ENCODE measurements around the gene TAF3. TPM values are rescaled to one million over a fixed set of nuclear protein-coding genes. Genes with fewer than 3 reads are reported as not detected.
"Not testable (repeated sequence)": the region's sequence is repeated elsewhere in the genome, so short reads cannot be mapped to it uniquely, and the experiment has no call there.

Gene TAF3, protein sequence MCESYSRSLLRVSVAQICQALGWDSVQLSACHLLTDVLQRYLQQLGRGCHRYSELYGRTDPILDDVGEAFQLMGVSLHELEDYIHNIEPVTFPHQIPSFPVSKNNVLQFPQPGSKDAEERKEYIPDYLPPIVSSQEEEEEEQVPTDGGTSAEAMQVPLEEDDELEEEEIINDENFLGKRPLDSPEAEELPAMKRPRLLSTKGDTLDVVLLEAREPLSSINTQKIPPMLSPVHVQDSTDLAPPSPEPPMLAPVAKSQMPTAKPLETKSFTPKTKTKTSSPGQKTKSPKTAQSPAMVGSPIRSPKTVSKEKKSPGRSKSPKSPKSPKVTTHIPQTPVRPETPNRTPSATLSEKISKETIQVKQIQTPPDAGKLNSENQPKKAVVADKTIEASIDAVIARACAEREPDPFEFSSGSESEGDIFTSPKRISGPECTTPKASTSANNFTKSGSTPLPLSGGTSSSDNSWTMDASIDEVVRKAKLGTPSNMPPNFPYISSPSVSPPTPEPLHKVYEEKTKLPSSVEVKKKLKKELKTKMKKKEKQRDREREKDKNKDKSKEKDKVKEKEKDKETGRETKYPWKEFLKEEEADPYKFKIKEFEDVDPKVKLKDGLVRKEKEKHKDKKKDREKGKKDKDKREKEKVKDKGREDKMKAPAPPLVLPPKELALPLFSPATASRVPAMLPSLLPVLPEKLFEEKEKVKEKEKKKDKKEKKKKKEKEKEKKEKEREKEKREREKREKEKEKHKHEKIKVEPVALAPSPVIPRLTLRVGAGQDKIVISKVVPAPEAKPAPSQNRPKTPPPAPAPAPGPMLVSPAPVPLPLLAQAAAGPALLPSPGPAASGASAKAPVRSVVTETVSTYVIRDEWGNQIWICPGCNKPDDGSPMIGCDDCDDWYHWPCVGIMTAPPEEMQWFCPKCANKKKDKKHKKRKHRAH
- 0.52 and 2.5 TPM in 2 replicates for total RNA-seq

DNA sequence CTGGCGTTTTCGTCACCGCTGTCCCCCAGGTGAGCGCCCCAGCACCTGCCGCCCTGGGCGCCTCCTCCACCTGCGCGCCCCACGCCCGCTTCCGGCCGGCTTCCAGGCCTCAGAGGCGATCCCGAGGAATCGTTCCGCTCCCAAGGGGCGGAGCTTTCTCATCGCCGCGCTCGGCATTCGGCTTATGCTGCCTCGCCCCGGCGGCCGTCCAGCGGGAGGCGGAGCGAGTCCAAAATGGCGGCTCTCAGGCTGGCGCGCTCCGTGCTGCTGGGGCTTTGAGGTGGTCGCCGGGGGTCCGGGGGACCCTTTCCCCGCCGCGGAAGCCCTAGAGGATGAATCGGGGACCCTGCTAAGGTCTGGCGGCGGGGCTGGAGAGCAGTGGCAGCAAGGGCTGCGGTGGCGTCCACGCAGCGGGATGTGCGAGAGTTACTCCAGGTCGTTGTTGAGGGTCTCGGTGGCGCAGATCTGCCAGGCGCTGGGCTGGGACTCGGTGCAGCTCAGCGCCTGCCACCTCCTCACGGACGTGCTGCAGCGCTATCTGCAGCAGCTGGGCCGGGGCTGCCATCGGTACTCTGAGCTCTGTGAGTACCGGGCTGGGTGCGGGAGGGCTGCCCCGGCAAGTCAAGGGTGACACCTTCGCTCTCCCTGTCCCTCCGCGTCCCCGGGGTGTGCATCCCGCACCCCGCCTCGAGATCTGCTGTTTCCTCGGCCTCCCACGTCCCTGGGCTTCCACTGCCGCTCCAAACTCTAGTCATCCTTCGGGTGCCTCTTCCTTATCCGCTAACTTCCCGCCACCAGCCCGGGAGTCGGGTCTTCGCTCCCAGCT lies at the start of gene TAF3:
TSS of gene TAF3 (plus strand) at position 211 of the 826 bp plus-strand sequence. CDS start at position 416, 205 bp downstream.
- peak; percentile 43 for DNase-seq (ENCODE audit: low read depth)

- no peak for DNase-seq (ENCODE audit: low read depth)
Observed at GRCh38 chr10:7773845-7774801, 44.2 kb upstream of the TAF3 start.

DNA sequence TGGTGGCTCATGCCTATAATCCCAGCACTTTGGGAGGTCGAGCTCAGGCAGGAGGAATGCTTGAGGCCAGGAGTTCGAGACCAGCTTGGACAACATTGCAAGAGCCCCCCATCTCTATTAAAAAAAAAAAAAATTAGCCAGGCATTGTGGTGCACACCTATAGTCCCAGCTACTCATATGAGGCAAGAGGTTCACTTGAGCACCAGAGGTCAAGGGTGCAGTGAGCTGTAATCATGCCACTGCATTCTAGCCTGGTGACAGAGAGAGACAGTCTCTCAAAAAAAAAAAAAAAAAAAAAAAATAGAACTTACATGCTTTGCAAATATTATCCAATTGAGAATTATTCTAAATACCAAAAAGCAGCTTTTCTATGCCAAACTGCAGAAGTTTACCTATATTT lies 41.5 kb upstream of the TAF3 start:
- no peak for DNase-seq (ENCODE audit: low read depth)

DNA sequence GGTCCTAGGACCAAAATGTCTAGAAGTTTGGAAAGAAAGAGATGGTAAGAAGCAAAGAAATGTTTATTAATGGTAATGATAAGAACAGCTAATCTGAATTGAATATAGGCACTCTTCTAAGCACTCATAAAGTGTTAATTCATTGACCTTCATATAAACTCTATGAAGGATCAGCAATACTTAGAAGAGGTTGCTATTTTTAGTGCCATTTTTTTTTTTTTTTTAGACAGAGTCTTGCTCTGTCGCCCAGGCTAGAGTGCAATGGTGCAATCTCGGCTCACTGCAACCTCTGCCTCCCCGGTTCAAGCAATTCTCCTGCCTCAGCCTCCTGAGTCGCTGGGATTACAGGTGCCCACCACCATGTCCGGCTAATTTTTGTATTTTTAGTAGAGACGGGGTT lies 36.1 kb upstream of the TAF3 start:
- not testable (repeated sequence) for DNase-seq (ENCODE audit: low read depth)

DNA sequence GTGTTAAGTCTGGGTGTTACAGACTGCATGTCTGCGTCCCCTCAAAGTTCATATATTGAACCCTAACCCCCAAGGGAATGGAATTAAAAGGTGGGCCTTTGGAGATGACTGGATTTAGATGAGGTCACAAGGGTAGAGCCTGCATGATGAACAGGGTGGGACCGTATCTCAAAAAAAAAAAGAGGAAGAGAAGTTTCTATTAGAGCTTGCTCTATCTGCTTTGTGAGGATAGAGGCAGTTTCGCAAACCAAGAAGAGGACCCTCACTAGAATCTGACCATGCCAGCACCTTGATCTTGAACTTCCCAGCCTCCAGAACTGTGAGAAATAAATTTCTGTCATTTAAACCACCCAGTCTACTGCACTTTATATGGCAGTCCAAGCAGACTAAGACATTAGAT lies 31.9 kb upstream of the TAF3 start:
- no peak for DNase-seq (ENCODE audit: low read depth)

GRCh38 chr10:7787150-7787856 lies 31.0 kb upstream of the TAF3 start:
- DNase-seq (ENCODE audit: low read depth): no peak

DNA sequence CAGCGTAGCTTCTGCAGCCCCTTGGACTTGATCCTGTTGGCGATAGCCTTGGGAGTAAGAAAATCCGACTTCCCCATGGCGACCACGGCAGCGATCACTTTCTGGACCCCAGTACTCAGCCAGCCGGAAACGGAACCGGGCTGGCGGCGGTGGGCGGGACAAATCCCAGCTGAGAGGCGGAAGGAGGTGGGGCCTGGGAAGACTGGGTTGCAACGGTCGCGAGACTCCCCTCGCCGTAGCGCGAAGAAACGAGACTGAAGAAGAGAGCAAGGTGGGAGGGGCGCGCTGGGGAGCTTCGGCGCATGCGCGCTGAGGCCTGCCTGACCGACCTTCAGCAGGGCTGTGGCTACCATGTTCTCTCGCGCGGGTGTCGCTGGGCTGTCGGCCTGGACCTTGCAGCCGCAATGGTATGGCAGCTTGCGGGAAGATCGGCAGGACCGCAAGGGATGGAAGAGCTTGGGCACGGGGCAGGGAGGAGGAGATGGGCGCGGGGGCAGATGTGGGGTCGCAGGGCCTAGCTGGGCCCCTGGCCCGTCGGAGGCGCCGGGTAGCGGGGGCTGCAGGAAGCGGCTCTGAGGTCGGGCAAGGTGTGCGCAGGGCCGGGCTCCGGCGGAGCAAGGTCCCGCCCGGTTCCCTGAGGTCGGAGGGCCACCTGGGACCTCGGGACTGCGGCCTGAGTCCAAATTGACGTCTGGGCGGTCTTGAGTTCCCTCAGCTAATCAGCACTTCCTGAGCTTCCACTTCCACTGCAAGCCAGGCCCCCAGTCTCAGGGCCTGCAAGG lies 30.3 kb upstream of the TAF3 start, which contains the start of the genes ATP5F1C and KIN:
TSS of gene ATP5F1C (plus strand) at position 321 of the 782 bp plus-strand sequence. CDS start at position 352, 31 bp downstream.
TSS of gene KIN (minus strand) at position 137 of the 782 bp plus-strand sequence. CDS start at position 77, 60 bp downstream.
- DNase-seq (ENCODE audit: low read depth): peak; percentile 88

GRCh38 chr10:7788639-7789286 lies 29.5 kb upstream of the TAF3 start:
- peak; percentile 64 for DNase-seq (ENCODE audit: low read depth)

GRCh38 chr10:7789390-7789789 lies 28.9 kb upstream of the TAF3 start:
- DNase-seq (ENCODE audit: low read depth): no peak

GRCh38 chr10:7792541-7792940 lies 25.8 kb upstream of the TAF3 start:
- DNase-seq (ENCODE audit: low read depth): no peak

DNA sequence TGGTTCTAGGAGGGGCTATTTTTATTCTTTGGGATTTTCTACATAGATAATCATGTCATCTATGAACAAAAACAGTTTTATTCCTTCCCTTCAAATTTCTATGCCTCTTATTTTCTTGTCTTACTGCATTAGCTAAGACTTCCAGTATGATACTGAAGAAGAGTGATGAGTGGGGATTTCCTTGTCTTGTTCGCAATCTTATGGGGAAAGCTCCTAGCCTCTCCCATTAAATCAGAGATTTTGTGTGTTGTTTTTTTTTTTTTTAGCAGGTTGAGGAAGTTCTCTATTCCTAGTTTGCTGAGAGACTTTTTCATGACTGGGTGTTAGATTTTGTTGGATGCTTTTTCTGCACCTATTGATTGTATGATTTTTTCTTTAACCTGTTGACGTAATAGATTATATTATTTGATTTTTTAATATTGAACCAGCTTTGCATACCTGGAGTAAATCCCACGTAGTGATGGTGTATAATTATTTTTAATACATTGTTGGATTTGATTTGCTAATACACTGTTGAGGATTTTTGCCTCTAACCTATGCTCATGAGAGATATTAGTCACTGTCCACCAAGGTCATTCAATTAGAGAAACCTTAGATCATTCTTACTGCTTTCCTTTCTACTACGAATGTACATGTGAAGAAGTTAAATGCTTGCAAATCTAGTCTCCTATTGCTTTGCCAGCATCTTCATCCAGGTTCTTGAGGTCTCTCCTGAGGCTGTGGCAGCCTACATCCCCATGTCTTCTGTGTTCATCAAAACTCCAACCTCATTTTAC lies 23.9 kb upstream of the TAF3 start:
- no peak for DNase-seq (ENCODE audit: low read depth)

- DNase-seq (ENCODE audit: low read depth): no peak
Observed at GRCh38 chr10:7795605-7796004, 22.7 kb upstream of the TAF3 start.

DNA sequence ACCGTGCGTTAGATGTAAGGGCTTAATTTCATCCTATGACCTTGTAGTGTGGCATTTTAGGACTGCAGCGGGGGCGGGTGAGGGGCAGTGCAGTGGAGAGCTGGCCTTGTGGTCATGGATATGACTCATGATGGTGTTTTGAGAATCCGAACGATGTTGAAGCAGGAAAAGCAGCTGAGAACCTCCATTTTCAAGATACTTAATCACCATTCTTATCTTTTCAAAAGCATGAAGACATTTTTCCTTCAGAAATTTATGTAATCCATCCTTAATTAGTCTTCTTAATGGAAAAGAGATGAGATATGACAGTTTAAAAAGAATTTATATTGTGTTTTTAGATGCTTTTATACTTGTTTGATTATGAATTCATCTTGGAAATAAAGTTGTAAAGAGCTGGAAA lies 20.7 kb upstream of the TAF3 start:
- peak; percentile 92 for DNase-seq (ENCODE audit: low read depth)

DNA sequence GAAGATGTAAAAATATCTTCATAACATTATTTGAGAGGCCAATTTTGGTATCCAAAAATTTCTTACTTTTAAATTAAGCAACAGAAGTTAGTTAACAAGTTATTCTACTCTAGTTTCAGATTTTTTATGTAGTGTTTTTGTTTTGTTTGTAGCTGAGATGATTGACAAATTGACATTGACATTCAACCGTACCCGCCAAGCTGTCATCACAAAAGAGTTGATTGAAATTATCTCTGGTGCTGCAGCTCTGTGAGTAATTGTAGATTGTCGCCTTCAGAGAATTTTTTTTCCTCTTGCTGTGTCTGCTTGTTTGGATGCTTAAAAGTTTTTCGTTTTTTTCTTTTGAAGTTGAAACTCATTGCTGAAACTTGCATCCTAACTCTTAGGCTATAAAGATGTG lies 15.7 kb upstream of the TAF3 start:
- DNase-seq (ENCODE audit: low read depth): no peak

- no peak for DNase-seq (ENCODE audit: low read depth)
Observed at GRCh38 chr10:7804216-7804615, 14.1 kb upstream of the TAF3 start.

- no peak for DNase-seq (ENCODE audit: low read depth)
Observed at GRCh38 chr10:7804741-7805140, 13.6 kb upstream of the TAF3 start.

- no peak for DNase-seq (ENCODE audit: low read depth)
Observed at GRCh38 chr10:7808686-7809267, 9.5 kb upstream of the TAF3 start.

Data from renal cortical epithelial cell (primary cell).